ENCODE measurements around the gene UBE2E1.

Gene UBE2E1

GRCh38 chr3:23859839-23860382 lies 54.2 kb downstream of the UBE2E1 start:
- TF ChIP-seq, protein P1, sequence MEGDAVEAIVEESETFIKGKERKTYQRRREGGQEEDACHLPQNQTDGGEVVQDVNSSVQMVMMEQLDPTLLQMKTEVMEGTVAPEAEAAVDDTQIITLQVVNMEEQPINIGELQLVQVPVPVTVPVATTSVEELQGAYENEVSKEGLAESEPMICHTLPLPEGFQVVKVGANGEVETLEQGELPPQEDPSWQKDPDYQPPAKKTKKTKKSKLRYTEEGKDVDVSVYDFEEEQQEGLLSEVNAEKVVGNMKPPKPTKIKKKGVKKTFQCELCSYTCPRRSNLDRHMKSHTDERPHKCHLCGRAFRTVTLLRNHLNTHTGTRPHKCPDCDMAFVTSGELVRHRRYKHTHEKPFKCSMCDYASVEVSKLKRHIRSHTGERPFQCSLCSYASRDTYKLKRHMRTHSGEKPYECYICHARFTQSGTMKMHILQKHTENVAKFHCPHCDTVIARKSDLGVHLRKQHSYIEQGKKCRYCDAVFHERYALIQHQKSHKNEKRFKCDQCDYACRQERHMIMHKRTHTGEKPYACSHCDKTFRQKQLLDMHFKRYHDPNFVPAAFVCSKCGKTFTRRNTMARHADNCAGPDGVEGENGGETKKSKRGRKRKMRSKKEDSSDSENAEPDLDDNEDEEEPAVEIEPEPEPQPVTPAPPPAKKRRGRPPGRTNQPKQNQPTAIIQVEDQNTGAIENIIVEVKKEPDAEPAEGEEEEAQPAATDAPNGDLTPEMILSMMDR (conservative IDR thresholded peaks at IDR 0.05; ENCODE audit: low read depth, low read length), result no peak
- DNase-seq (ENCODE audit: low read depth), result no peak
- H3K4me3 ChIP-seq (ENCODE audit: low read depth, low read length), result no peak overlapping the region

- H3K4me3 ChIP-seq (ENCODE audit: low read depth, low read length), result no peak overlapping the region
- DNase-seq (ENCODE audit: low read depth), result no peak
- TF ChIP-seq, protein P1 (conservative IDR thresholded peaks at IDR 0.05; ENCODE audit: low read depth, low read length), result no peak
Measured at GRCh38 chr3:23861689-23862088, 55.9 kb downstream of the UBE2E1 start.

- no peak for DNase-seq (ENCODE audit: low read depth)
- no peak overlapping the region for H3K4me3 ChIP-seq (ENCODE audit: low read depth, low read length)
- TF ChIP-seq, protein P1 (conservative IDR thresholded peaks at IDR 0.05; ENCODE audit: low read depth, low read length), result no peak
Measured at GRCh38 chr3:23863060-23863459, 57.3 kb downstream of the UBE2E1 start.

GRCh38 chr3:23864931-23865330 lies 59.2 kb downstream of the UBE2E1 start:
- H3K4me3 ChIP-seq (ENCODE audit: low read depth, low read length), result no peak overlapping the region
- peak; percentile 64 for DNase-seq (ENCODE audit: low read depth)
- TF ChIP-seq, protein P1 (conservative IDR thresholded peaks at IDR 0.05; ENCODE audit: low read depth, low read length), result no peak

DNA sequence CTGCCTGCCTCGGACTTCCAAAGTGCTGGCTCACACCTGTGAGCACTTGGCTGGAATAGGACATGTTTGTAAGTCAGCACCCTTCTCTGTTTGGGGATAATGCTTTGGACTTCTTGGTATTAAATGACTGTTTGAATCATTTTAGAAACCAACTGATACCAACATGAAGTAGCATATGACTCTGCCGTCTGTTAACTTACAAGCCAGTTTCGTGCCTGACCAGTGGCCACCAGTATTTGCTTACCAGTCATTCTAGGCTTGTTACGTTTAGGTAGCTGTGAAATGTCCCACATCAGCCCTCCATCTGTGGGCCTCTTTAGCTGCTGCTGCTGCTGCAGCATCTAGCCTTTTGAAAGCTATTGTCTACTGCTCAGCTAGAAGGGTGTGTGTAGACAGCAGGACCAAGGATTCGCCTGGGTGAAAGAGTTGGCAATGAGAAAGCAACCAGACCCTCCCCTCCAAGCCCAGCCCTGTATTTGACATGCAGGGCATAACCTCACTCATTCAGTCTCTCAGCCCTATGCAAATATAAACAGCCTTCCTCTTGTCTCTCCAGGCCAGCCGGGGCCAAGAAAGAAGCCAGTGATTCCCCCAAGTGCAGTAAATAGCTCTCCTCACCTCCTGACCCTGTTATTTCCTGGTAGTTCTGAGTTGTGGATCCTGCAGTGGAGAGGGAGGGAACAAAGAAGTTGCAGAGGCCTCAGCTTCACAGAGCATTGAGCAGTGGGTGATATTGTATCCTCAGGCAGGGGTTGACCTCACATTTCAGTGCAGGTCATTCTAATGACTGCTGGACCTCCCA lies 60.0 kb downstream of the UBE2E1 start:
- no peak overlapping the region for H3K4me3 ChIP-seq (ENCODE audit: low read depth, low read length)
- TF ChIP-seq, protein P1 (conservative IDR thresholded peaks at IDR 0.05; ENCODE audit: low read depth, low read length), result no peak
- DNase-seq (ENCODE audit: low read depth), result peak; percentile 88

DNA sequence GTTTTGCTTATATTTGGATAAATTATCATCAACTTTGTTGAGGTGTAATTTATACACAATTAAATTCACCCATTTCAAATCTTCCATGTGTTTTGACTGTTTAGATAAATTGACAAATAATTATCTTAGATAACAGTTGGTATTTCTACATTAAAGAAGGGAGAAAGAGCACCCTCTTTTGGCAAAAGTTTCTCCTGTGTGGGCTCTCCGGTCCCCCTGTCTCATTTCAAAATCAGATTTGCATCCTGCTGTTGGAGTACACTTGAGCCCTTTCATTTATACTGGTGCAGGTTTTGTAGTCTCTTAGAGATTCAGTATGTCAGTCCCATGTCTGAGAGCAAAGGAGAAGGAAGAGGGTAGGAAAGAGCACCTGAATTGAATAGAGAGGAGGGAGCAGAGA lies 61.6 kb downstream of the UBE2E1 start:
- H3K4me3 ChIP-seq (ENCODE audit: low read depth, low read length), result no peak overlapping the region
- TF ChIP-seq, protein P1 (conservative IDR thresholded peaks at IDR 0.05; ENCODE audit: low read depth, low read length), result peak; percentile 40

DNA sequence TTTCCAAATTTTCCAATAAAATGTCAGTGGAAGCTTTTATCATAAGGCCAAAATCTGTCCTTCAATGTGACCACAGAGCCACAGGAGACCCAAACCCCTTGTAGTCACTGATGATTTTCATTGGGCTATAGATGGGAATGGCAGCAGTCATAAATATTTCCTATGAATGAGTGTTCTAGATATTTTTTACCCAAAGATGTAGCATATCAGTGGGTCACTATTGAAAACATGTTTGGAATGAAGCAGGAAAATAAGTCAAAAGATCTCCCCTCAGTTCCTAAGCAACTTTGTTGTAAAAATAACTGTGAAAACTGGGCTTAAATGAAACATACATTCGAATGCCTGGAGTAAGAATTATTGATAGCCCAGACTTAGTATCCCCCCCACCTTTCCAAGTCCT lies 62.1 kb downstream of the UBE2E1 start:
- DNase-seq (ENCODE audit: low read depth), result peak; percentile 31
- H3K4me3 ChIP-seq (ENCODE audit: low read depth, low read length), result no peak overlapping the region
- TF ChIP-seq, protein P1 (conservative IDR thresholded peaks at IDR 0.05; ENCODE audit: low read depth, low read length), result no peak

More for the DNA sequence above, 61.6 kb downstream of the UBE2E1 start:
- peak; percentile 22 for DNase-seq (ENCODE audit: low read depth)

Data from choroid plexus epithelial cell (primary cell).